BJ (cell line): ENCODE results near the gene AP1S1. TPM values are rescaled to one million over a fixed set of nuclear protein-coding genes. Genes with fewer than 3 reads are reported as not detected.

Experiments used
- CTCF ChIA-PET: fragments of 350-600 bp; formaldehyde crosslinking; extraction: SDS; loops from one replicate; lab custom pipeline; 2021; ENCODE audit warnings: antibody characterized with exemption, inconsistent platforms; lab: Yijun Ruan, JAX
- POLR2A ChIA-PET: fragments of 300-600 bp; sonication (Branson Sonifier 250); formaldehyde crosslinking; extraction: SDS; loops from one replicate; lab custom pipeline; 2021; ENCODE audit warnings: antibody characterized with exemption; lab: Charles Lee
- DNase-seq: peaks from one replicate; pipeline ENCODE4 v3.0.0-alpha.2; 2011; ENCODE audit warnings: low read depth
- H3K27me3 ChIP-seq: 2 replicates; pipeline ENCODE4 v1.6.0; 2011; ENCODE audit warnings: low read length; ENCODE audit not compliant: control insufficient read depth, insufficient read depth
- H3K36me3 ChIP-seq: 2 replicates; pipeline ENCODE4 v1.5.1; 2011; ENCODE audit warnings: low read length; ENCODE audit not compliant: control insufficient read depth, insufficient read depth
- H3K4me3 ChIP-seq: 2 replicates; pipeline ENCODE4 v1.5.1; 2011; ENCODE audit warnings: low read depth, mild to moderate bottlenecking, control low read depth, low read length
- polyA plus RNA-seq: library from polyadenylated mRNA; depleted of rRNA; stranded (reverse); fragments of >200 nt; gene quantifications from 2 replicates; pipeline ENCODE4 v1.2.3, GENCODE V29; 2011
- TF ChIP-seq, protein P1 (sequence below): IDR thresholded peaks from 2 replicates; pipeline ENCODE4 v1.5.1; 2011; ENCODE audit warnings: low read depth, mild to moderate bottlenecking, control low read depth, inconsistent platforms, low read length, moderate library complexity; ENCODE audit not compliant: insufficient read depth

The AP1S1 gene
- polyA plus RNA-seq, 1 experiment = 270 TPM

- no peak for DNase-seq
- ChIA-PET CTCF (interaction anchor here (0.9 to 3.1 kb wide), 4 partner anchors 29 to 229 kb away, joined by 3 to 15 read pairs (median 6); partner anchors contain the start of genes ACHE and TRIM56), POLR2A (no interaction called here)
- Histone ChIP-seq H3K36me3 (no peaks in the 10 kb centered on the region), H3K27me3 (no peaks in the 10 kb centered on the region), H3K4me3 (no peak overlapping the region)
- TF ChIP-seq, protein P1, sequence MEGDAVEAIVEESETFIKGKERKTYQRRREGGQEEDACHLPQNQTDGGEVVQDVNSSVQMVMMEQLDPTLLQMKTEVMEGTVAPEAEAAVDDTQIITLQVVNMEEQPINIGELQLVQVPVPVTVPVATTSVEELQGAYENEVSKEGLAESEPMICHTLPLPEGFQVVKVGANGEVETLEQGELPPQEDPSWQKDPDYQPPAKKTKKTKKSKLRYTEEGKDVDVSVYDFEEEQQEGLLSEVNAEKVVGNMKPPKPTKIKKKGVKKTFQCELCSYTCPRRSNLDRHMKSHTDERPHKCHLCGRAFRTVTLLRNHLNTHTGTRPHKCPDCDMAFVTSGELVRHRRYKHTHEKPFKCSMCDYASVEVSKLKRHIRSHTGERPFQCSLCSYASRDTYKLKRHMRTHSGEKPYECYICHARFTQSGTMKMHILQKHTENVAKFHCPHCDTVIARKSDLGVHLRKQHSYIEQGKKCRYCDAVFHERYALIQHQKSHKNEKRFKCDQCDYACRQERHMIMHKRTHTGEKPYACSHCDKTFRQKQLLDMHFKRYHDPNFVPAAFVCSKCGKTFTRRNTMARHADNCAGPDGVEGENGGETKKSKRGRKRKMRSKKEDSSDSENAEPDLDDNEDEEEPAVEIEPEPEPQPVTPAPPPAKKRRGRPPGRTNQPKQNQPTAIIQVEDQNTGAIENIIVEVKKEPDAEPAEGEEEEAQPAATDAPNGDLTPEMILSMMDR = no peak
These were observed 30.6 kb upstream of the AP1S1 start for GRCh38 chr7:101123703-101124068.

GRCh38 chr7:101124376-101125056 lies 29.8 kb upstream of the AP1S1 start:
- peak; percentile 89 for DNase-seq
- H3K4me3 ChIP-seq = no peak overlapping the region
- CTCF ChIA-PET = interaction anchor here (1.0 to 3.1 kb wide), 2 partner anchors 10 to 29 kb away, joined by 3 to 15 read pairs; no protein-coding TSS in a partner anchor
- TF ChIP-seq, protein P1 = no peak
- H3K27me3 ChIP-seq = no peaks in the 10 kb centered on the region
- POLR2A ChIA-PET = interaction anchor here (0.5 kb wide), 1 partner anchor 23 kb away, joined by 6 read pairs; no protein-coding TSS in a partner anchor
- no peaks in the 10 kb centered on the region for H3K36me3 ChIP-seq

DNA sequence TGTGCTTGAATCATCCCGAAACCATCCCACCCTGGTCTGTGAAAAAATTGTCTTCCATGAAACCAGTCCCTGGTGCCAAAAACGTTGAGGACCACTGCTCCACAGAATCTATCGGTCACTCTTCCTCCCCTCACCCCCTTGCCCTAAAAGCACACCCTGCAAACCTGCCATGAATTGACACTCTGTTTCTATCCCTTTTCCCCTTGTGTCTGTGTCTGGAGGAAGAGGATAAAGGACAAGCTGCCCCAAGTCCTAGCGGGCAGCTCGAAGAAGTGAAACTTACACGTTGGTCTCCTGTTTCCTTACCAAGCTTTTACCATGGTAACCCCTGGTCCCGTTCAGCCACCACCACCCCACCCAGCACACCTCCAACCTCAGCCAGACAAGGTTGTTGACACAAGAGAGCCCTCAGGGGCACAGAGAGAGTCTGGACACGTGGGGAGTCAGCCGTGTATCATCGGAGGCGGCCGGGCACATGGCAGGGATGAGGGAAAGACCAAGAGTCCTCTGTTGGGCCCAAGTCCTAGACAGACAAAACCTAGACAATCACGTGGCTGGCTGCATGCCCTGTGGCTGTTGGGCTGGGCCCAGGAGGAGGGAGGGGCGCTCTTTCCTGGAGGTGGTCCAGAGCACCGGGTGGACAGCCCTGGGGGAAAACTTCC lies 28.2 kb upstream of the AP1S1 start:
- TF ChIP-seq, protein P1 = no peak
- Histone ChIP-seq H3K36me3 (peaks cover 7% of the 10 kb centered on the region), H3K4me3 (no peak overlapping the region), H3K27me3 (no peaks in the 10 kb centered on the region)
- no peak for DNase-seq
- ChIA-PET CTCF (interaction anchor here (0.7 to 4.3 kb wide), 8 partner anchors 9 to 67 kb away, joined by 3 to 27 read pairs (median 4); partner anchors contain the start of gene TRIM56), POLR2A (interaction anchor here (0.6 to 2.0 kb wide), 4 partner anchors 8 to 231 kb away, joined by 3 to 20 read pairs (median 4); partner anchors contain the start of gene ACHE)

DNA sequence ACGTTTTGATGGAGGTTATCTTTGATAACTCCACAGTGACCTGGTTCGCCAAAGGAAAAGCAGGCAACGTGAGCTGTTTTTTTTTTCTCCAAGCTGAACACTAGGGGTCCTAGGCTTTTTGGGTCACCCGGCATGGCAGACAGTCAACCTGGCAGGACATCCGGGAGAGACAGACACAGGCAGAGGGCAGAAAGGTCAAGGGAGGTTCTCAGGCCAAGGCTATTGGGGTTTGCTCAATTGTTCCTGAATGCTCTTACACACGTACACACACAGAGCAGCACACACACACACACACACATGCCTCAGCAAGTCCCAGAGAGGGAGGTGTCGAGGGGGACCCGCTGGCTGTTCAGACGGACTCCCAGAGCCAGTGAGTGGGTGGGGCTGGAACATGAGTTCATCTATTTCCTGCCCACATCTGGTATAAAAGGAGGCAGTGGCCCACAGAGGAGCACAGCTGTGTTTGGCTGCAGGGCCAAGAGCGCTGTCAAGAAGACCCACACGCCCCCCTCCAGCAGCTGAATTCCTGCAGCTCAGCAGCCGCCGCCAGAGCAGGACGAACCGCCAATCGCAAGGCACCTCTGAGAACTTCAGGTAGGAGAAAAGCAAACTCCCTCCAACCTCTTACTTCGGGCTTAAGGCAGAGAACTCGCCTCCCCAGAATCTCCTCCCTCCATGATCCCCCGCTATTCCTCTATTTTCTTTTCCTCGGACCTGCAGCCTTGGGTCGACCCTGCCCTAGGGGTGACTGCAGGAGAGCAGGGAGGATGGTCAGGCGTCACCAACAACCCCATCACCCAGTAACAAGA lies 27.4 kb upstream of the AP1S1 start, which contains the start of gene SERPINE1:
SERPINE1 (plus strand) TSS at position 454 of the 809 bp plus-strand sequence. CDS start 1,290 bp downstream, outside the sequence.
- peak within 1 kb of the TSS; percentile 63 for H3K4me3 ChIP-seq
- H3K36me3 ChIP-seq = peaks cover 8% of the 10 kb centered on the region
- no peaks in the 10 kb centered on the region for H3K27me3 ChIP-seq
- DNase-seq = peak; percentile 95
- TF ChIP-seq, protein P1 = peak; percentile 33
- POLR2A ChIA-PET = interaction anchor here (0.5 to 2.0 kb wide), 5 partner anchors 9 to 231 kb away, joined by 3 to 20 read pairs (median 5); partner anchors contain the start of gene ACHE
- CTCF ChIA-PET = interaction anchor here (0.6 to 4.3 kb wide), 8 partner anchors 10 to 66 kb away, joined by 3 to 27 read pairs (median 4); partner anchors contain the start of gene TRIM56
